ENCODE measurements around the gene KIAA0232. TPM values are rescaled to one million over a fixed set of nuclear protein-coding genes. Genes with fewer than 3 reads are reported as not detected.

The KIAA0232 gene
- total RNA-seq, 2 experiments from 2014 or later: 16.5 to 17.3 TPM

DNA sequence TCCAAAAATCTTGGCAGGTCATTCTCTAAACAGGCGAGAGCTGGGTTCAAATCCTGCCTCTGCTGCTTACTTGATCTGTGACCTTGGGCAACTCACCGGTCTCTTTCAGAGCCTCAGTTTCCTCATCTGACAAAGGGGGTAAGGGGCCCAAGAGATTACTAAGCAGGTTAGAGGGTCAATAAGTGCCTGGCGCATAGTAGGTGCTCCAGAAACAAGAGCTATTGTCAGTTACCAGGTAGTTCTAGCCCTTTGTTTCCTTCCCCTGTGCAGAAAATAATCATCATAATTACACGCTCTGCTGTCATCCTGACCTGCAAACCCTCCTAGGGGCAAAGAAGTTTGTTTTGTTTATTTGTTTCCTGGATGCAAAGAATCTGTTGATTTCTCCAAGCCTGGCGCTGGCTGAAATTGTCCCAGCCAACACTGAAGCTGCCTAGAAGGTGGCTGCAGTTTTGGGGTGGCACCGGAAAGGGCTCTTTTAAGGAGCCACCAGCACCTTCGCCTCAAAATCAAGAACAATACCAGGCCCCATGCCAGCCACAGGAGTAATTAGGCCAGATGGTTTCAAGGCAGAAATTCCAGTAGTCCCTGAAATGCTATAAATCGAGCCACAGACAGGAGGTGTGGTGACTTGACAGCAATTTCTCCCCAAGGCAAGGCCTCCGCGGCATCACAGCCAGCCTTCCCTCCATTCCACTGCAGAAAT is 10.2 kb upstream of the KIAA0232 start:
- Mint-ChIP-seq H3K9me3 (no peaks in the 10 kb centered on the region), H3K36me3 (ENCODE audit: low read depth) (no peaks in the 10 kb centered on the region), H3K4me1 (peaks cover 18% of the 10 kb centered on the region), H3K27ac (no peak overlapping the region), H3K4me3 (no peak overlapping the region), H3K27me3 (no peaks in the 10 kb centered on the region)
- no peak for DNase-seq
- POLR2A ChIA-PET: no interaction called here
- CTCF ChIA-PET: interaction anchor here (0.6 to 1.4 kb wide), 2 partner anchors 12 to 20 kb away, joined by 3 to 4 read pairs; no protein-coding TSS in a partner anchor

GRCh38 chr4:6773106-6773505 is 9.4 kb upstream of the KIAA0232 start:
- Mint-ChIP-seq H3K9me3 (no peaks in the 10 kb centered on the region), H3K4me3 (no peak overlapping the region), H3K36me3 (ENCODE audit: low read depth) (no peaks in the 10 kb centered on the region), H3K27me3 (no peaks in the 10 kb centered on the region), H3K27ac (no peak overlapping the region), H3K4me1 (peaks cover 25% of the 10 kb centered on the region)
- ChIA-PET CTCF (interaction anchor here (1.4 kb wide), 1 partner anchor 13 kb away, joined by 3 read pairs; no protein-coding TSS in a partner anchor), POLR2A (interaction anchor here (0.6 kb wide), 1 partner anchor 73 kb away, joined by 3 read pairs; no protein-coding TSS in a partner anchor)
- DNase-seq: no peak

DNA sequence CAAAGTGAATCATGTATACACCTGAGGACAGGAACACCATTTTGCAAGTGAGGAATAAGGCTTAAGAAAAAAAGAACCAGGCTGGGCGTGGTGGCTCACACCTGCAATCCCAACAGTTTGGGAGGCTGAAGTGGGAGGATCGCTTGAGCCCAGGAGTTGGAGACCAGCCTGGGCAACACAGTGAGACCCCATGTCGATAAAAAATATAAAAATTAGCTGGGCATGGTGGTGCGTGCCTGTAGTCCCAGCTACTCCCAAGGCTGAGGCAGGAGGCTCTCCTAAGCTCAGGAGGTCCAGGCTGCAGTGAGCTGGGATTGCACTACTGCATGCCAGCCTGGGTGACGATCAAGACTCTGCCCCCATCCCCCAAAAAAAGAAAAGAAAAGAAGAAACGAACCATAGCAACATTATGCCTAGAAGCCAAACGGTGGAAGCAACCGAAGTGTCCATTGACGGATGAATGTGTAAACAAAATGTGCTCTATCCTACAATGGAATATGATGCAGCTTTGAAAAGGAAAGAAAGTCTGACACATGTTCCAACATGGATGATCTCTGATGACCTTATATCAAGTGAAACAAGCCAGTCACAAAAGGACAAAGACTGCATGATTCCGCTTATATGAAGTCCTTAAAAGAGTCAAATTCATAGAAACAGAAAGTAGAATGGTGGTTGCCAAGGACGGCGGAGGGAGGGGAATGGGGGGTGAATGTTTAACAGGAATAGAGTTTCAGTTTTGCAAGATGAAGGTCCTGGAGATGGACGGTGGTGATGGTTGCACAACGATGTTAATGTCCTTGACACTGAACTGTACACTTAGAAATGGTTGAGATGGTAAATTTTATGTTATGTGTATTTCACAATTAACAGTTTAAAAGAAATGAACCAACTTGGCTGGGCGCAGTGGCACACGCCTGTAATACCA is 8.6 kb upstream of the KIAA0232 start:
- Mint-ChIP-seq H3K27ac (no peak overlapping the region), H3K9me3 (no peaks in the 10 kb centered on the region), H3K4me1 (peaks cover 25% of the 10 kb centered on the region), H3K27me3 (no peaks in the 10 kb centered on the region), H3K36me3 (ENCODE audit: low read depth) (no peaks in the 10 kb centered on the region), H3K4me3 (no peak overlapping the region)
- POLR2A ChIA-PET: interaction anchor here (0.6 kb wide), 1 partner anchor 72 kb away, joined by 3 read pairs; no protein-coding TSS in a partner anchor
- DNase-seq: no peak
- CTCF ChIA-PET: interaction anchor here (1.4 kb wide), 1 partner anchor 14 kb away, joined by 3 read pairs; no protein-coding TSS in a partner anchor

GRCh38 chr4:6775746-6776145 is 6.8 kb upstream of the KIAA0232 start:
- no peaks in the 10 kb centered on the region for H3K27me3 Mint-ChIP-seq
- H3K4me1 Mint-ChIP-seq: peaks cover 23% of the 10 kb centered on the region
- no peaks in the 10 kb centered on the region for H3K9me3 Mint-ChIP-seq
- H3K27ac Mint-ChIP-seq: no peak overlapping the region
- CTCF ChIA-PET: interaction anchor here (1.5 kb wide), 1 partner anchor 10 kb away, joined by 4 read pairs; no protein-coding TSS in a partner anchor
- no peaks in the 10 kb centered on the region for H3K36me3 Mint-ChIP-seq (ENCODE audit: low read depth)
- POLR2A ChIA-PET: no interaction called here
- no peak for DNase-seq
- no peak overlapping the region for H3K4me3 Mint-ChIP-seq

GRCh38 chr4:6776920-6777635 is 5.4 kb upstream of the KIAA0232 start:
- Mint-ChIP-seq H3K27me3 (no peaks in the 10 kb centered on the region), H3K4me3 (no peak overlapping the region), H3K36me3 (ENCODE audit: low read depth) (no peaks in the 10 kb centered on the region), H3K27ac (peak overlapping the region; percentile 74), H3K9me3 (no peaks in the 10 kb centered on the region), H3K4me1 (peaks cover 34% of the 10 kb centered on the region)
- ChIA-PET CTCF (interaction anchor here (0.9 to 1.5 kb wide), 3 partner anchors 9 to 102 kb away, joined by 3 to 4 read pairs (median 4); no protein-coding TSS in a partner anchor), POLR2A (interaction anchor here (0.6 kb wide), 1 partner anchor 122 kb away, joined by 5 read pairs; no protein-coding TSS in a partner anchor)
- DNase-seq: no peak

GRCh38 chr4:6777636-6778281 is 4.8 kb upstream of the KIAA0232 start:
- Mint-ChIP-seq H3K27ac (peak overlapping the region; percentile 74), H3K36me3 (ENCODE audit: low read depth) (no peaks in the 10 kb centered on the region), H3K4me1 (peaks cover 34% of the 10 kb centered on the region), H3K4me3 (no peak overlapping the region), H3K9me3 (no peaks in the 10 kb centered on the region), H3K27me3 (no peaks in the 10 kb centered on the region)
- no peak for DNase-seq
- ChIA-PET CTCF (interaction anchor here (0.6 to 1.7 kb wide), 4 partner anchors 9 to 134 kb away, joined by 3 to 8 read pairs (median 3); no protein-coding TSS in a partner anchor), POLR2A (interaction anchor here (0.6 kb wide), 1 partner anchor 121 kb away, joined by 5 read pairs; no protein-coding TSS in a partner anchor)

GRCh38 chr4:6778435-6778834 is 4.1 kb upstream of the KIAA0232 start:
- Mint-ChIP-seq H3K27me3 (no peaks in the 10 kb centered on the region), H3K27ac (no peak overlapping the region), H3K9me3 (no peaks in the 10 kb centered on the region), H3K36me3 (ENCODE audit: low read depth) (no peaks in the 10 kb centered on the region), H3K4me3 (no peak overlapping the region), H3K4me1 (peaks cover 34% of the 10 kb centered on the region)
- CTCF ChIA-PET: interaction anchor here (0.6 to 1.7 kb wide), 4 partner anchors 10 to 134 kb away, joined by 3 to 8 read pairs (median 3); no protein-coding TSS in a partner anchor
- no peak for DNase-seq
- POLR2A ChIA-PET: no interaction called here

GRCh38 chr4:6779667-6780565 is 2.6 kb upstream of the KIAA0232 start:
- no peaks in the 10 kb centered on the region for H3K9me3 Mint-ChIP-seq
- CTCF ChIA-PET: interaction anchor here (0.7 to 1.7 kb wide), 5 partner anchors 12 to 321 kb away, joined by 3 to 8 read pairs (median 3); no protein-coding TSS in a partner anchor
- no peak for DNase-seq
- POLR2A ChIA-PET: no interaction called here
- H3K27ac Mint-ChIP-seq: no peak overlapping the region
- no peak overlapping the region for H3K4me3 Mint-ChIP-seq
- peaks cover 46% of the 10 kb centered on the region for H3K4me1 Mint-ChIP-seq
- H3K27me3 Mint-ChIP-seq: no peaks in the 10 kb centered on the region
- H3K36me3 Mint-ChIP-seq (ENCODE audit: low read depth): no peaks in the 10 kb centered on the region

- peak overlapping the region; percentile 78 for H3K27ac Mint-ChIP-seq
- H3K4me3 Mint-ChIP-seq: peak overlapping the region; percentile 68
- ChIA-PET POLR2A (no interaction called here), CTCF (interaction anchor here (1.0 to 1.5 kb wide), 2 partner anchors 127 to 319 kb away, joined by 3 read pairs; no protein-coding TSS in a partner anchor)
- DNase-seq: no peak
- no peaks in the 10 kb centered on the region for H3K9me3 Mint-ChIP-seq
- H3K4me1 Mint-ChIP-seq: peaks cover 56% of the 10 kb centered on the region
- H3K27me3 Mint-ChIP-seq: no peaks in the 10 kb centered on the region
- no peaks in the 10 kb centered on the region for H3K36me3 Mint-ChIP-seq (ENCODE audit: low read depth)
Observed at GRCh38 chr4:6781113-6781512, 1.4 kb upstream of the KIAA0232 start.

DNA sequence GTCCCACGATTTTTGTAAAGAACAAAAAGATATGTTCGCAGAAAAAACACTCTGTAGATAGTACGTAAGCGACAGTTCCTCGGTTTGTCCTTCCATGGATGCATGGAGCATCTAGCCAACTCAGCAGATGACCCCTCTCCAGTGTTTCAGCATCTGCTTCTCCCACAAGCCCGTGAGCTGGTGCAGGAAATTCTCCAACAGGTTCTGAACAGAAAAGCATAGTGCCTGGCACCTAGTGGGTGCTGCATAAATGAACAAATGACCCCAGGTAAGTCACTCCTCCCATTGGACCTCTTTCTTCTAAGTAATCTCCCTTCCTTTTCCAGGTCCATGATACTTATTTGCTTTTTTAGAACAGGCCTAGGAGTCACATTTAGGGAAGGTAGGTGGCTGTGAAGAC is 966 bp upstream of the KIAA0232 start:
- Mint-ChIP-seq H3K36me3 (ENCODE audit: low read depth) (no peaks in the 10 kb centered on the region), H3K4me3 (peak overlapping the region; percentile 68)

DNA sequence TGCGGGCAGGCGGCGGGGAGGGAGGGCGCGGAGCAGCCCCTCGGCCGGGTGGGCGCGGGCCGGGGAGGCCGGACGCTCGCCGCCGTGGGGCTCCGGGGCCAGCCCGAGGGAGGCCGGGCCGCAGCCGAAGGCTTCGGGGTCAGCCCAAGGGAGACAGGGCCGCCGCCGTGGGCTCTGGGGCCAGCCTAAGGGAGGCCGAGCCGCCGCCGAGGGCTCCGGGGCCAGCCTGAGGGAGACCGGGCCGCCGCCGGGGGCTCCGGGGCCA is 251 bp downstream of the KIAA0232 start:
- Mint-ChIP-seq H3K27ac (no peak overlapping the region), H3K4me1 (peaks cover 51% of the 10 kb centered on the region), H3K4me3 (no peak overlapping the region), H3K27me3 (no peaks in the 10 kb centered on the region), H3K9me3 (no peaks in the 10 kb centered on the region), H3K36me3 (ENCODE audit: low read depth) (peaks cover 4% of the 10 kb centered on the region)
- ChIA-PET POLR2A (no interaction called here), CTCF (interaction anchor here (1.2 kb wide), 1 partner anchor 15 kb away, joined by 3 read pairs; no protein-coding TSS in a partner anchor)
- no peak for DNase-seq

More for the DNA sequence above, 966 bp upstream of the KIAA0232 start:
- no peak for DNase-seq
- H3K27ac Mint-ChIP-seq: peak overlapping the region; percentile 78
- no peaks in the 10 kb centered on the region for H3K27me3 Mint-ChIP-seq
- POLR2A ChIA-PET: no interaction called here
- CTCF ChIA-PET: interaction anchor here (1.5 kb wide), 1 partner anchor 127 kb away, joined by 3 read pairs; no protein-coding TSS in a partner anchor
- peaks cover 56% of the 10 kb centered on the region for H3K4me1 Mint-ChIP-seq
- no peaks in the 10 kb centered on the region for H3K9me3 Mint-ChIP-seq
